ENCODE results near the gene GALNT17. TPM values are rescaled to one million over a fixed set of nuclear protein-coding genes. Genes with fewer than 3 reads are reported as not detected.

The GALNT17 gene
- total and polyA plus RNA-seq, 12 donors: 15.1 to 87.0 (median 55.4) TPM

DNA sequence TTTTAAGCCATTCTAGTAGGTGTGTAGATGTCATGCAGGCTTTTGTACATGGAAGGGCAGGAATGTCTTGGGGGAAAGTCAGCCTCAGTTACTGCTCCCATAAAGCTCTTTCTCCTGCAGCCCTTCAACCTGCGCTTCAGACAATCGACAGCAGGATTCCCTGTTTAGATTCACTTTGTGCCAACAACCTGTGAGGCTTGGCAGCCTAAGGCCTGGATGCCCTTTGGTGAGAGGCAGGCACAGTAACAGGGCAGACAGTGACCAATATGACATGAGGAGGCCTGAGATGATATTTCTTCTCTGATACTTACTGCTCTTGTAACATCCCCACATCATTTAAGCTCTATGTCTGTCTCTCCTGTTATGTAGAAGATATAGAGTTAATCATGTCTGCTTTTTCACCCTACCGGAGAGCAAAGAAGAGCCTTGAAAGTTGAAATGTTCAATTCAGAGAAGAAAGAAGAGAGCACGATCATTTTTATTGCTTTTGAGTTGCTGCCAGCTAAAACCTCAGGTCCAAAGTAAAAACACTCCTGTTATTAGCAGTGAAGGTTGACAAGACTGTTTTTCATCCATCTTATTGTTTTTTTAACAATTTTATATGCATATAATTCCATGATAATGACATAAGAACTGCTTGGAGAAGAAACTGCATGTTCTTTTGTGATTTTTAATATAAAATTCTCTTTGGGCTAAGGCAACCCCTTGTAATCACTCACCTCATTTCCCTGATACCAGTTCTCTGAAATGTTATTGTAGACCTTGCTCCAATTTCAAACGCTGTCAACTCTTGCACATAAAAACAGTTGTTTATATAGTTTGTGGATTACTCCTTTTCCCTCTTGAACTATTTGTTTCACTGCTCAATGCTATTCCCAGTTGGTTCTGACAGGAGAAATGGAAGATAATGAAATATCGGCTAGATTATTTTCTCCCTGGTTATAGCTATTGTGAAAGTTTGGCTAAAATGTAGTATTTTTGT, 140.9 kb downstream of the GALNT17 start:
- TF ChIP-seq, protein P1, sequence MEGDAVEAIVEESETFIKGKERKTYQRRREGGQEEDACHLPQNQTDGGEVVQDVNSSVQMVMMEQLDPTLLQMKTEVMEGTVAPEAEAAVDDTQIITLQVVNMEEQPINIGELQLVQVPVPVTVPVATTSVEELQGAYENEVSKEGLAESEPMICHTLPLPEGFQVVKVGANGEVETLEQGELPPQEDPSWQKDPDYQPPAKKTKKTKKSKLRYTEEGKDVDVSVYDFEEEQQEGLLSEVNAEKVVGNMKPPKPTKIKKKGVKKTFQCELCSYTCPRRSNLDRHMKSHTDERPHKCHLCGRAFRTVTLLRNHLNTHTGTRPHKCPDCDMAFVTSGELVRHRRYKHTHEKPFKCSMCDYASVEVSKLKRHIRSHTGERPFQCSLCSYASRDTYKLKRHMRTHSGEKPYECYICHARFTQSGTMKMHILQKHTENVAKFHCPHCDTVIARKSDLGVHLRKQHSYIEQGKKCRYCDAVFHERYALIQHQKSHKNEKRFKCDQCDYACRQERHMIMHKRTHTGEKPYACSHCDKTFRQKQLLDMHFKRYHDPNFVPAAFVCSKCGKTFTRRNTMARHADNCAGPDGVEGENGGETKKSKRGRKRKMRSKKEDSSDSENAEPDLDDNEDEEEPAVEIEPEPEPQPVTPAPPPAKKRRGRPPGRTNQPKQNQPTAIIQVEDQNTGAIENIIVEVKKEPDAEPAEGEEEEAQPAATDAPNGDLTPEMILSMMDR (IDR thresholded peaks at IDR 0.05): no peak
- peak overlapping the region in 8 of 10 donors; percentile 29 to 89 (median 76) for H3K27ac ChIP-seq
- intact Hi-C loops (cut with DNase I): no loop called here

DNA sequence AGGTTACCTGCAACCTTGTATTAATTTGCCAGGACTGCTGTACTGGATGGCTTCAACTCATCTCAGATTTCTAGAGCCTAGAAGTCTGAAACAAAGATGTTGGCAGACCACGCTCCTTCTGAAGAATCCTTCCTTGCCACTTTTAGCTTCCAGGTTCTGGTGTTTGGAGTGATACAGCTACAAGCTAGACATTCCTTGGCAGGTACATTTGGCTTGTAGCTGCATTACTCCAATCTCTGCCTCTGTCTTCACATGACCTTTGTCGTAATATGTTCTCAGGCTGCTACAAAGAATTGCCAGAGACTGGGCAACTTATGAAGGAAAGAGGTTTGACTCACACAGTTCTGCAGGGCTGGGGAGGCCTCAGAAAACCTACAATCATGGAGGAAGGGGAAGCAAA, 146.3 kb downstream of the GALNT17 start:
- peak overlapping the region in 5 of 10 donors; percentile 64 to 77 (median 73) for H3K27ac ChIP-seq

More for the DNA sequence above, 140.9 kb downstream of the GALNT17 start:
- DNase-seq (no peak), ATAC-seq (peak in 5 of 8 donors; percentile 26 to 48 (median 38))
- peaks cover 0 to 17% (median 0%) of the 10 kb centered on the region in 11 donors for H3K9me3 ChIP-seq
- H3K4me3 ChIP-seq: no peak overlapping the region
- no peaks in the 10 kb centered on the region for H3K36me3 ChIP-seq
- WGBS, 2 donors: 40 to 44% methylated on average over 6 of the region's 6 CpGs
- H3K4me1 ChIP-seq: peaks cover 0 to 38% (median 6%) of the 10 kb centered on the region in 9 donors
- no peaks in the 10 kb centered on the region for H3K27me3 ChIP-seq

DNA sequence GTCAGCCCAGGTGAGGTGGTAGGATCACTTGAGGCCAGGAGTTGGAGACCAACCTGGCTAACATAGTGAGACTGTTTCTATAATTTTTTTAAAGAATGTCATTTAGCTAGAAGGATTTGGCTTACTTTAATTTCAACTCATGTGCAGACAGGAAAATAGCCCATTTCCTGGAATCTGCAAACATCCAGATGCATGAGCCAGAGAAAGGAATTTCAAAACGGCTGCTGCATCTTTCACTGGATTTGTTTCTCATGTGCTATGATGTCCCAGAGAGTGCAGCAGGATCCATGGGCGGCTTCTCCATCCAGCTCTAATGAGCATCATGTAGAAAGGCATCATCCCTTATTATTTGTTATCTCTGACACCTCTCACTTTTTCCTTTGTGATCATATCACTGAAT, 149.3 kb downstream of the GALNT17 start:
- Histone ChIP-seq H3K27ac (no peak overlapping the region), H3K9me3 (peaks cover 0 to 10% (median 0%) of the 10 kb centered on the region in 11 donors), H3K27me3 (no peaks in the 10 kb centered on the region), H3K4me1 (peaks cover 0 to 12% (median 8%) of the 10 kb centered on the region in 9 donors), H3K36me3 (no peaks in the 10 kb centered on the region), H3K4me3 (no peak overlapping the region)
- DNase-seq (no peak), ATAC-seq (no peak)
- TF ChIP-seq, protein P1 (IDR thresholded peaks at IDR 0.05): no peak
- WGBS, 2 donors: 43 to 72% methylated on average over 2 of the region's 2 CpGs
- intact Hi-C loops (cut with DNase I): no loop called here

More for the DNA sequence above, 146.3 kb downstream of the GALNT17 start:
- ATAC-seq: peak in 6 of 8 donors; percentile 61 to 82 (median 70)
- WGBS, 2 donors: 48 to 68% methylated on average over 2 of the region's 2 CpGs
- Histone ChIP-seq H3K27me3 (no peaks in the 10 kb centered on the region), H3K4me1 (peaks cover 0 to 32% (median 10%) of the 10 kb centered on the region in 9 donors), H3K36me3 (no peaks in the 10 kb centered on the region), H3K4me3 (no peak overlapping the region), H3K9me3 (peaks cover 0 to 11% (median 0%) of the 10 kb centered on the region in 11 donors)
- intact Hi-C loops (cut with DNase I): no loop called here
- TF ChIP-seq, protein P1 (IDR thresholded peaks at IDR 0.05): no peak
- no peak for DNase-seq

GRCh38 chr7:71283802-71284201, 151.9 kb downstream of the GALNT17 start:
- TF ChIP-seq, protein P1 (IDR thresholded peaks at IDR 0.05): no peak
- 79 to 81% methylated on average over 11 of the region's 11 CpGs for WGBS, 2 donors
- intact Hi-C loops (cut with DNase I): no loop called here
- DNase-seq: no peak
- H3K4me3 ChIP-seq: no peak overlapping the region
- no peak for ATAC-seq
- H3K36me3 ChIP-seq: no peaks in the 10 kb centered on the region
- no peak overlapping the region for H3K27ac ChIP-seq
- no peaks in the 10 kb centered on the region for H3K27me3 ChIP-seq
- no peaks in the 10 kb centered on the region for H3K9me3 ChIP-seq
- H3K4me1 ChIP-seq: peaks cover 0 to 18% (median 2%) of the 10 kb centered on the region in 9 donors
